Measurements from ENCODE around the gene LSAMP.

DNA sequence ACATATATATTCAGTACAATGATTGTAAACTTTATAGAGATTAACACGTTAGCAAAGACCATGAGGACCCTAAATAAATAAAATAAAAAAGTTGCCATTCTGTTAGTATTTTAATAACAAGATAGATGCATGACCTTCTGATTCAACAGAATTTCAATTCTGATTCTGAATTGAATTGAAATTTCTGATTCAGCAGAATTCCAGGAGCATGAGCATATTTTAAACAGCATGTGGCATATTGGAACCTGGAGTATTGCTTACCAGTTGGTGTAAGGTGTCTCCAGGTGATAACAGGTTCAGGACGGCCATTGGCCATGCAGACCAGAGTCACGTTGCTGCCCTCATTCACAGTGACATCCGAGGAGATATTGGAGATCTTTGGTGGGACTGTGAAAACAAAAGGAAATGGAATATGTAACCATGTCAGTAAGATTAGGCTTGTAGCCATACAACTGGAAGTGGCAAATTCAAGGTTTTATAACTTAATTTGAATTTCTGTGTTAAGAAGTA lies 426.0 kb downstream of the LSAMP start:
- no peak for TF ChIP-seq POLR2AphosphoS5 (IDR thresholded peaks at IDR 0.05; ENCODE audit: low read depth)
- no peak for TF ChIP-seq EZH2 (IDR thresholded peaks at IDR 0.05; ENCODE audit: low read depth, unreplicated experiment)
- TF ChIP-seq, protein P1, sequence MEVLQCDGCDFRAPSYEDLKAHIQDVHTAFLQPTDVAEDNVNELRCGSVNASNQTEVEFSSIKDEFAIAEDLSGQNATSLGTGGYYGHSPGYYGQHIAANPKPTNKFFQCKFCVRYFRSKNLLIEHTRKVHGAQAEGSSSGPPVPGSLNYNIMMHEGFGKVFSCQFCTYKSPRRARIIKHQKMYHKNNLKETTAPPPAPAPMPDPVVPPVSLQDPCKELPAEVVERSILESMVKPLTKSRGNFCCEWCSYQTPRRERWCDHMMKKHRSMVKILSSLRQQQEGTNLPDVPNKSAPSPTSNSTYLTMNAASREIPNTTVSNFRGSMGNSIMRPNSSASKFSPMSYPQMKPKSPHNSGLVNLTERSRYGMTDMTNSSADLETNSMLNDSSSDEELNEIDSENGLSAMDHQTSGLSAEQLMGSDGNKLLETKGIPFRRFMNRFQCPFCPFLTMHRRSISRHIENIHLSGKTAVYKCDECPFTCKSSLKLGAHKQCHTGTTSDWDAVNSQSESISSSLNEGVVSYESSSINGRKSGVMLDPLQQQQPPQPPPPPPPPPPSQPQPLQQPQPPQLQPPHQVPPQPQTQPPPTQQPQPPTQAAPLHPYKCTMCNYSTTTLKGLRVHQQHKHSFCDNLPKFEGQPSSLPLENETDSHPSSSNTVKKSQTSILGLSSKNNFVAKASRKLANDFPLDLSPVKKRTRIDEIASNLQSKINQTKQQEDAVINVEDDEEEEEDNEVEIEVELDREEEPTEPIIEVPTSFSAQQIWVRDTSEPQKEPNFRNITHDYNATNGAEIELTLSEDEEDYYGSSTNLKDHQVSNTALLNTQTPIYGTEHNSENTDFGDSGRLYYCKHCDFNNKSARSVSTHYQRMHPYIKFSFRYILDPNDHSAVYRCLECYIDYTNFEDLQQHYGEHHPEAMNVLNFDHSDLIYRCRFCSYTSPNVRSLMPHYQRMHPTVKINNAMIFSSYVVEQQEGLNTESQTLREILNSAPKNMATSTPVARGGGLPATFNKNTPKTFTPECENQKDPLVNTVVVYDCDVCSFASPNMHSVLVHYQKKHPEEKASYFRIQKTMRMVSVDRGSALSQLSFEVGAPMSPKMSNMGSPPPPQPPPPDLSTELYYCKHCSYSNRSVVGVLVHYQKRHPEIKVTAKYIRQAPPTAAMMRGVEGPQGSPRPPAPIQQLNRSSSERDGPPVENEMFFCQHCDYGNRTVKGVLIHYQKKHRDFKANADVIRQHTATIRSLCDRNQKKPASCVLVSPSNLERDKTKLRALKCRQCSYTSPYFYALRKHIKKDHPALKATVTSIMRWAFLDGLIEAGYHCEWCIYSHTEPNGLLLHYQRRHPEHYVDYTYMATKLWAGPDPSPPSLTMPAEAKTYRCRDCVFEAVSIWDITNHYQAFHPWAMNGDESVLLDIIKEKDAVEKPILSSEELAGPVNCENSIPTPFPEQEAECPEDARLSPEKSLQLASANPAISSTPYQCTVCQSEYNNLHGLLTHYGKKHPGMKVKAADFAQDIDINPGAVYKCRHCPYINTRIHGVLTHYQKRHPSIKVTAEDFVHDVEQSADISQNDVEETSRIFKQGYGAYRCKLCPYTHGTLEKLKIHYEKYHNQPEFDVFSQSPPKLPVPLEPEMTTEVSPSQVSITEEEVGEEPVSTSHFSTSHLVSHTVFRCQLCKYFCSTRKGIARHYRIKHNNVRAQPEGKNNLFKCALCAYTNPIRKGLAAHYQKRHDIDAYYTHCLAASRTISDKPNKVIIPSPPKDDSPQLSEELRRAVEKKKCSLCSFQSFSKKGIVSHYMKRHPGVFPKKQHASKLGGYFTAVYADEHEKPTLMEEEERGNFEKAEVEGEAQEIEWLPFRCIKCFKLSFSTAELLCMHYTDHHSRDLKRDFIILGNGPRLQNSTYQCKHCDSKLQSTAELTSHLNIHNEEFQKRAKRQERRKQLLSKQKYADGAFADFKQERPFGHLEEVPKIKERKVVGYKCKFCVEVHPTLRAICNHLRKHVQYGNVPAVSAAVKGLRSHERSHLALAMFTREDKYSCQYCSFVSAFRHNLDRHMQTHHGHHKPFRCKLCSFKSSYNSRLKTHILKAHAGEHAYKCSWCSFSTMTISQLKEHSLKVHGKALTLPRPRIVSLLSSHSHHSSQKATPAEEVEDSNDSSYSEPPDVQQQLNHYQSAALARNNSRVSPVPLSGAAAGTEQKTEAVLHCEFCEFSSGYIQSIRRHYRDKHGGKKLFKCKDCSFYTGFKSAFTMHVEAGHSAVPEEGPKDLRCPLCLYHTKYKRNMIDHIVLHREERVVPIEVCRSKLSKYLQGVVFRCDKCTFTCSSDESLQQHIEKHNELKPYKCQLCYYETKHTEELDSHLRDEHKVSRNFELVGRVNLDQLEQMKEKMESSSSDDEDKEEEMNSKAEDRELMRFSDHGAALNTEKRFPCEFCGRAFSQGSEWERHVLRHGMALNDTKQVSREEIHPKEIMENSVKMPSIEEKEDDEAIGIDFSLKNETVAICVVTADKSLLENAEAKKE (CRISPR knock-in tag; IDR thresholded peaks at IDR 0.05): no peak
